Activated CD8-positive, alpha-beta memory T cell treated with anti-CD3 and anti-CD28 coated beads, Interleukin-2, amount 10 ng/mL, durations not matched to agents 7 days and 5 days (primary cell): ENCODE measurements around the gene GLP1R. TPM values are rescaled to one million over a fixed set of nuclear protein-coding genes. Genes with fewer than 3 reads are reported as not detected.

ENCODE experiments used
- ATAC-seq: fragments of 150-1000 bp; cut with Tn5 transposase; one replicate; pipeline ENCODE4 v1.10.0; 2021; ENCODE audit warnings: moderate library complexity
- CTCF ChIA-PET: fragments of 350-600 bp; sonication (Branson Sonifier 250); formaldehyde crosslinking; loops from one replicate; lab custom pipeline; 2021; ENCODE audit warnings: antibody characterized with exemption; lab: Charles Lee
- DNase-seq: peaks from one replicate; pipeline ENCODE4 v3.0.0-alpha.2; 2020
- H3K27ac Mint-ChIP-seq: one replicate; pipeline ENCODE4 v1.8.0; 2021; ENCODE audit warnings: mild to moderate bottlenecking, mixed read lengths
- H3K27me3 Mint-ChIP-seq: one replicate; pipeline ENCODE4 v1.8.0; 2021; ENCODE audit warnings: mixed read lengths
- H3K36me3 Mint-ChIP-seq: one replicate; pipeline ENCODE4 v1.8.0; 2021; ENCODE audit warnings: mild to moderate bottlenecking, mixed read lengths
- H3K4me1 Mint-ChIP-seq: one replicate; pipeline ENCODE4 v1.8.0; 2021; ENCODE audit warnings: mixed read lengths
- H3K4me3 Mint-ChIP-seq: one replicate; pipeline ENCODE4 v1.8.0; 2021; ENCODE audit warnings: mild to moderate bottlenecking, moderate library complexity, mixed read lengths
- H3K9me3 Mint-ChIP-seq: one replicate; pipeline ENCODE4 v1.8.0; 2022; ENCODE audit warnings: low read depth, mixed read lengths
- total RNA-seq, 2 experiments: library from RNA; stranded (reverse); gene quantifications; one replicate each; pipeline ENCODE4 v1.2.3, GENCODE V29; 2021

Gene GLP1R
- total RNA-seq, 2 experiments from 2014 or later = not detected

DNA sequence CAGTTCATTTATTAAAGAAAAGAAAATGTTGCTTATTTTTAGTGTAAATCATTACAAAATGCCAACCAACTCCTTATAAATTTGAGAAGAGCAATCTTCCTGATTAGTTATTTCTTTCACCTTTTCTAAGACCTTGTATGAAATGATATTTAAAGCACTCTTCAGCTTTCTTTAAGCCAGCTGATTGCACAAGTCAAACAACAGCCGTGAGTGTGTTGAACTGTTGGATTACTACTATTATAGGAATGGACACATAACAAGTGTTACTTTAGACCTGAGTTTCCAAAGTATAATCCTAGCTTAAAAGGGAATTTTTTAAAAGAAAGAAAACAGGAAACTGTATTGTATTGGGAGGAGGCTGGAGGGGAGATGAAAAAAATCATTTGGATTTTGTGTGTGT lies 26.8 kb upstream of the GLP1R start:
- Mint-ChIP-seq H3K36me3 (no peaks in the 10 kb centered on the region), H3K27ac (no peak overlapping the region), H3K4me3 (no peak overlapping the region), H3K27me3 (peaks cover 17% of the 10 kb centered on the region), H3K4me1 (peaks cover 6% of the 10 kb centered on the region), H3K9me3 (no peaks in the 10 kb centered on the region)
- no peak for ATAC-seq
- no peak for DNase-seq
- CTCF ChIA-PET = no interaction called here

DNA sequence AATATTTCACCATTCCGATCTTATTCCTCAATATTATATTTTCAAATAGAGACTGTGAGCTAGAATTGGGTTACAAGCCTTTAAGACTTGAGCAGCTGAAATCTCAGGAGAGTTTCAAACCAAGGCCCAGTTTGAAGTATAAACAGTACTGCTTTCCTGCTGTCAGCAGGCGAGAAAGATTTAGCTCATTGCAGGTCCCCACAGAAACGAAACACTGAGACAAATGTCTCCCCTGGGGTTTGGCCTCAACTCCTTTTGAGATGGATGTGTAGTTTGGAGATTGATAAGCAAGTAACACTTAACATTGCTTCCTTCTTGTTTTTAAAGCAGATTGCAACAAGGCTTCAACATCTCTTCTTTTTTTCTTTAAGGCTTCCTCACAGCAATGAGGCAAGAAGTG lies 22.4 kb upstream of the GLP1R start:
- no peaks in the 10 kb centered on the region for H3K9me3 Mint-ChIP-seq
- peaks cover 6% of the 10 kb centered on the region for H3K4me1 Mint-ChIP-seq
- CTCF ChIA-PET = no interaction called here
- H3K36me3 Mint-ChIP-seq = no peaks in the 10 kb centered on the region
- no peak overlapping the region for H3K4me3 Mint-ChIP-seq
- DNase-seq (no peak), ATAC-seq (no peak)
- H3K27me3 Mint-ChIP-seq = peaks cover 39% of the 10 kb centered on the region
- H3K27ac Mint-ChIP-seq = no peak overlapping the region

DNA sequence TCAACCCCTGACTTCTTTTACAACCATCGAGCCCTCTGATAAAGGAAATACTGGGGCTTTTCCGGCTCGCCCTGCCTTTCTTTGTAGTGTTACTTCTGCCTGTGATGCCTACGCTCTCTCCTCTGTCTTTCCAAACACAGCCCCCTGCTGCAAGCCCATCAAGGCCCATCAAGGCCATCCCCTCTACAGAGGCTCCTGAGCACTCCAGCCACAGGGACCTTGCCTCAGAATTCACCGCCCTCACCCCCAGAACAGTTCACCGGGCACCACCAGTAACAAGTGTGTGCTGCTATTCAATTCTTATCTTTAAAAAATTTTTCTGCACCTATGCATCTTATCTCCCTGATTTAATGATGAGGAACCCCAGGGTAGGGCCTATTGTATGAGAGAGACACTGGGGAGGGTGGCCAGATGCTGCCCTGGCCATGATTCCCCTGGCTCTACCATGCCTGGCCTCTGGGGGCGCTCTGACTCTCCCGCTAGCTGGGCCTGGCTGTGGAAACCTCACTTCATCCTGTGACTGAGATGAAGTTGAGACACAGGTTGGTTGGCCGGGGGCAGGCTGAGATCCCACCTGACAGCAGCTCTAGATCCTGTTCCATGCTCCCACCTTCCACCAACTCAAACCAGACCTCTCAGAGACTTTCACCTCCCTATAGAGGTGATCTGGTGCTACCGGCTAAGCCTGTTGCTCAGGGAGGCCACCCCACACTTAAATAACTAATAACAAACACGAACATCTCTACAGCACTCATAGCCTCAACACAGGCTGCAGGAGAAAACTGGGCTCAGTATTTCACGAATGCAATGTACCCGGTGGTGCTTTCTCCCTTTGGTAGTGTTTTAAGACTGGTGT lies 19.2 kb upstream of the GLP1R start:
- ATAC-seq = peak; percentile 79
- no peak overlapping the region for H3K27ac Mint-ChIP-seq
- H3K9me3 Mint-ChIP-seq = no peaks in the 10 kb centered on the region
- H3K4me1 Mint-ChIP-seq = peaks cover 6% of the 10 kb centered on the region
- peaks cover 62% of the 10 kb centered on the region for H3K27me3 Mint-ChIP-seq
- no peaks in the 10 kb centered on the region for H3K36me3 Mint-ChIP-seq
- peak; percentile 60 for DNase-seq
- H3K4me3 Mint-ChIP-seq = no peak overlapping the region
- CTCF ChIA-PET = interaction anchor here (0.6 to 1.9 kb wide), 9 partner anchors 16 to 281 kb away, joined by 3 to 5 read pairs (median 4); partner anchors contain the start of gene GLP1R

DNA sequence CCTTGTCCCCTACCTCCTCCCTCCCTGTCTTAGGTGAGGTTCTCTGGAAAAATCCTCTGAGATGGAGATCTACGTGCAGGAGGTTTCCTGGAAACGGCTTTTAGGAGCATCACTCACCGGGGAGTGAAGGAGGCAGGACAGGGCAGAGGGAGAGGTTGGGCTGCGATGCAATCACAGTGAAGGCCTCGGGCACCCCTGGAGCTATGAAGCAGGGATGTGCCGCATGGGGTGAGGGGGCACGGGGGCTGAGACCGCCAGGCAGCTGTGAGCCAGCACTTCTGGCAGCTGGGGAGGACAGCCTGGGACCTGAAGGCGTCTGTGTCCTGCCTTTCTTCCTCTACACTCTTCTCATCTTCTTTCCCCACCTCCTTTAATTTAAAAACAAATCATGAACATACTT lies 12.9 kb upstream of the GLP1R start:
- Mint-ChIP-seq H3K27me3 (peaks cover 63% of the 10 kb centered on the region), H3K4me3 (no peak overlapping the region), H3K4me1 (peaks cover 2% of the 10 kb centered on the region), H3K27ac (no peak overlapping the region), H3K9me3 (no peaks in the 10 kb centered on the region), H3K36me3 (no peaks in the 10 kb centered on the region)
- no peak for DNase-seq
- CTCF ChIA-PET = interaction anchor here (1.7 kb wide), 1 partner anchor 15 kb away, joined by 4 read pairs; no protein-coding TSS in a partner anchor
- no peak for ATAC-seq

DNA sequence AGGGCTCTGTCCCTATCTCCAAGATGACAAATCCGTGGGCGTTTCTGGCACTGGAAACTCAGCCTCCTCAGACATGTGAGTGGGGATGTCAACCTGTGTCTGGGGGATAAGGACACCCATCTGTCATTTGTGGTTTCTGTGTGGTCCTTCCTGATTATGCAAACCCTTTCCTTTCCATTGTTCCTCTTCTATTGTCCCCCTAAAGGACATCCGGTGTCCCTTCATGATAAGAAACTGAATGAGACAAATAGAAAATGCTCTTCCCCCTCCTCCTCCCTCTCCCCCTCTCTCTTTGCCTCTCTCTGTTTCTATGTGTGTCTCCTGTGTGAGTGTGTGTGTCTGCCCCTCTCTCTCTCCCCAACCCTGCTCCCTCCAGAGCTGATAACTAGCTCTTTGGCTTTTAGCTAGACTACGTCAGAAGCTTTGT lies 11.5 kb upstream of the GLP1R start:
- H3K36me3 Mint-ChIP-seq = no peaks in the 10 kb centered on the region
- no peak overlapping the region for H3K4me3 Mint-ChIP-seq
- no peaks in the 10 kb centered on the region for H3K9me3 Mint-ChIP-seq
- peaks cover 8% of the 10 kb centered on the region for H3K4me1 Mint-ChIP-seq
- ATAC-seq (no peak), DNase-seq (no peak)
- no peak overlapping the region for H3K27ac Mint-ChIP-seq
- CTCF ChIA-PET = interaction anchor here (1.7 kb wide), 1 partner anchor 14 kb away, joined by 4 read pairs; no protein-coding TSS in a partner anchor
- H3K27me3 Mint-ChIP-seq = peaks cover 59% of the 10 kb centered on the region

DNA sequence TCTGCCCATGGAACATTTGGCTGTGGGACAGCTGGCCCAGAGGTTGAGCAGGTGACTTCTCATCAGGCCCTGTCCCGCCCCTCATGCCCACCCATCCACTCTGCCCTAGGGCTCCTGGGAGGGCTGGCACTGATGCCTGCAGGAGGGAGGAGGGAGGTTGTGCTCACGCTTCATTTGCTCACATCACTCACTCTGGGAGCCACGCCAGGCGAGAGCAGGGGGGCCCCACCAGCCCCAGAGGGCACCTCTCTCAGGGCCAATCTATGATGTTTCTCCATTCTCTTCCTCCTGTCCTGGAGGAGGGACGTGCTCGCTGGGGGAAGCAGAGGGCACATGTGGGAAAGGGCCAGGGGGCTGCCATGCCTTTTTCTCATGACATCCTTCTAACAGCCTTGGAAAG lies 10.9 kb upstream of the GLP1R start:
- no peak for ATAC-seq
- H3K9me3 Mint-ChIP-seq = no peaks in the 10 kb centered on the region
- no peaks in the 10 kb centered on the region for H3K36me3 Mint-ChIP-seq
- CTCF ChIA-PET = no interaction called here
- H3K27me3 Mint-ChIP-seq = peaks cover 52% of the 10 kb centered on the region
- H3K4me1 Mint-ChIP-seq = peaks cover 8% of the 10 kb centered on the region
- no peak for DNase-seq
- no peak overlapping the region for H3K27ac Mint-ChIP-seq
- H3K4me3 Mint-ChIP-seq = no peak overlapping the region

DNA sequence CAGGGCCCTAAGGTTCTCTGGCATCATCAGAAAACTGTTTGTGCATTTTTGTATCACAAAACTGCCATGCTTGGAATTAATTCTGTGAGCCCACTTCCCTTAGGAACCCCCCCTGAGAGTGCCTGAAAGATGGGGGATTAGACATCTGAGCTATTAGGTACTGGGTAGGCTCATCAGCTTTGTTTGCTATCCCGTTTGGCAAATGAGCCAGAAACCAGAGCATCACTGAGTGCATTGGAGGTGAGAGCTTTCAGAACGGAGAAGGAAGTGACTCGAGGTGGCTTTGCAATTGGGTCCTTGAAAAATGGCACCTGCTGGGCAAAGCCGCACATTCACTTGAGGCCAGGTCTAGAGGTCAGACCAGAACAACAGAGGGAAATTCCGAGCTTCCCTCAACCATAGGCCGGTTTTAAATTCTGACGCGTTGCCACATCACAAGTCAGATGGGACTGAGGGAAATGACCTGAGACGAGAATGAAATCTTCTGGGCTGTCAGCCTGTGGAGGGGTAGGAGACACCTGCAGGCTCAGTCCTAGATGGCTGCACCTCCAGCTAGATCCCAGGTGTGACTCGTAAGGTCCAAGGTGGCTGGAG lies 8.4 kb upstream of the GLP1R start:
- H3K4me3 Mint-ChIP-seq = no peak overlapping the region
- H3K27ac Mint-ChIP-seq = no peak overlapping the region
- peaks cover 40% of the 10 kb centered on the region for H3K27me3 Mint-ChIP-seq
- CTCF ChIA-PET = interaction anchor here (1.4 kb wide), 1 partner anchor 168 kb away, joined by 4 read pairs; no protein-coding TSS in a partner anchor
- no peaks in the 10 kb centered on the region for H3K36me3 Mint-ChIP-seq
- no peaks in the 10 kb centered on the region for H3K9me3 Mint-ChIP-seq
- H3K4me1 Mint-ChIP-seq = peaks cover 8% of the 10 kb centered on the region
- no peak for ATAC-seq
- no peak for DNase-seq

DNA sequence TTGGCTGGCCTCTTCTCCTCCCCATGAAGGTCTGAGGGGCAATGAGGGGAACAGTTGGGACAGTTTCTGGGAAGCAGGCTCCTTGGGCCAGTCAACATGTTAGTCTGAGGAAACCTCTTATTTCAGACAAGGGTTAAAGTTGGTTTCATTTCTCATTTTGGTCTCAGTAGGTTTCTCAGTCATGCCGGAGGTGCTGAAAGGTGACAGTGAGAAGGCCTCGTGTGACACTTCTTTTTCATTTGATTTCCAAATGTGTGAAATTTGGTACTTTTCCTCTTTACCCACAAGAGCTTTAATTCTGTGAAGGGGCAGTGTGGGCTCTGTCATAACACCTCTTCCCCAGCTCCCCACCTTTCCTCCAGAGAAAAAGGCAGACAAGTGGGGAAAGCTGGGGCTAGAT lies 7.5 kb upstream of the GLP1R start:
- no peaks in the 10 kb centered on the region for H3K36me3 Mint-ChIP-seq
- DNase-seq (no peak), ATAC-seq (no peak)
- no peak overlapping the region for H3K27ac Mint-ChIP-seq
- peaks cover 36% of the 10 kb centered on the region for H3K27me3 Mint-ChIP-seq
- no peaks in the 10 kb centered on the region for H3K9me3 Mint-ChIP-seq
- CTCF ChIA-PET = no interaction called here
- peaks cover 8% of the 10 kb centered on the region for H3K4me1 Mint-ChIP-seq
- no peak overlapping the region for H3K4me3 Mint-ChIP-seq

DNA sequence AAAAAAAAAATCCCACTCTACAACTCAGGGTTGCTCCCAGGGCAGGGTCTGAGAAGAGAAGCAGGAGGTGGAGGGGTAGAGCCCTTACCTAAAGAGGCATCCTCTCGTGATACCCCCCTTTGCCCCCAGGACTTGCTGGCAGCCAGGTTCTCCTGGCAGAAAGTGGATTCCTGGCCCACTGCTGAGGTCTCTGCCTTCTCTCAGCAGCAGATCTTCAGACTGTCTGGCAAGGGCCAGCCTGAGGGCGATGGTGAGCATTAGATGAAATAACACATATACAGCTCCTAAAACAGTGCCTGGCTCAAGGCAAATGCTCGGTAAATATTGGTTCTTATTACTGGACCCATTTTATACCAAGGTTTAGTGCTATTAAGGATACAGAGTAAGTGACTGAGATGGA lies 4.8 kb upstream of the GLP1R start:
- H3K36me3 Mint-ChIP-seq = no peaks in the 10 kb centered on the region
- DNase-seq (no peak), ATAC-seq (no peak)
- peaks cover 9% of the 10 kb centered on the region for H3K4me1 Mint-ChIP-seq
- no peak overlapping the region for H3K27ac Mint-ChIP-seq
- CTCF ChIA-PET = no interaction called here
- no peak overlapping the region for H3K4me3 Mint-ChIP-seq
- H3K9me3 Mint-ChIP-seq = no peaks in the 10 kb centered on the region
- peaks cover 36% of the 10 kb centered on the region for H3K27me3 Mint-ChIP-seq

DNA sequence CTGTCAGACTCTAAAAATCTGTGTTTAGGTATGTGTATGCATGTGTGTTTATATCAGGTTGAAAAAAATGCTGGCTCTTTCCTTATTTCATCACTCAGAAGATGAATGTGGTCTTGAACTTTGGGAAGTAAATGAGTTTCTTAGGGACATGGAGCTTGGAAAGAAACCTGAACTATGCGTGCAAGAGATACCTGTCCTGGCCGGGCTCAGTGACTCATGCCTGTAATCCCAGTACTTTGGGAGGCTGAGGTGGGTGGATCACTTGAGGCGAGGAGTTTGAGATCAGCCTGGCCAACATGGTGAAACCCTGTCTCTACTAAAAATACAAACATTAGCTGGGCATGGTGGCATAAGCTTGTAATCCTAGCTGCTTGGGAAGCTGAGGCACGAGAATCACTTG lies 4.4 kb upstream of the GLP1R start:
- H3K36me3 Mint-ChIP-seq = no peaks in the 10 kb centered on the region
- H3K4me3 Mint-ChIP-seq = no peak overlapping the region
- CTCF ChIA-PET = no interaction called here
- H3K27me3 Mint-ChIP-seq = peaks cover 38% of the 10 kb centered on the region
- no peak overlapping the region for H3K27ac Mint-ChIP-seq
- no peaks in the 10 kb centered on the region for H3K9me3 Mint-ChIP-seq
- ATAC-seq (no peak), DNase-seq (no peak)
- H3K4me1 Mint-ChIP-seq = peaks cover 9% of the 10 kb centered on the region

DNA sequence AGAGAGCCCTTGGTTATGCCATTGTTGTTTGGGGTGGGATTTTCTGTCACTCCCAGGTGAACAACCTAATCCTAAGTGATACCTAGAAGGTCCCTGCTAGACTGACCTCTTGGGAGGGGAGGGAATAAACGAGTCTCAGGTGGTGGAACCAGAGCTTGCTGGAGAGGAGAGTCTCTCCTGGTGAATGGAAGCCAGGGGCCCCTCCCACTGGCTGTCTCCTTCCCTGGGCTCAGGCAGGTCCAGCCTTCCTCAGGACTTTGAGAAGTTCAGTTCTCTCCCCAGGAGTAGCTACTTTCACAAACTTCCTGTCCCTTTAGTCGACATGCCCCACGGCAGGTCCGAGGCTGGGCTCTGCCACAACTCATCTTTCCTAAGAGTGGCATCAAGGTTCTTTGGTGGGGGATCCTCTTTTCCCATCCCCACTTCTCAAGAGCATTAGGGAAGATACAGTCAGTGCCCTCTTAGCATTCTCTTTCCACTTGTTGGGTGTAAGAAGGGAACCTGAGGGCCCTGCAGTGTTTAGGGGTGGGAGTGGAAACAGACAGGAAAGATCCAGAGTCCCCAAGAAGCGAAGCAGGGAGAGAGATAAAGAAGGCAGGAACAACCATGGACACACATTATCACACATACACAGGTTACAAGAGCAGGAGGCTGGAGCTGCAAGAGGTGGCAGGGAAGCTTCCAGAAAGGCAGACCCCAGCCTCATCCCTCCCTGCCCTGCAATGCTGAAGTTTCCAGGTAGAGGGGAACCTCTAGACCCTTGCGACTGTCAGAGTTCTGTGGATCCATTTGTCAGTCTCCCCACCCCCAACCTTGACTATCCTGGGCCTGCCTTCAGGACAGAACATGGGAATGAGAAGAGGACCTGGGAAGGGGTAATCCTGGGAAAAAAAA lies 900 bp upstream of the GLP1R start:
- DNase-seq (no peak), ATAC-seq (no peak)
- Mint-ChIP-seq H3K27ac (no peak overlapping the region), H3K4me1 (peaks cover 23% of the 10 kb centered on the region), H3K36me3 (no peaks in the 10 kb centered on the region), H3K4me3 (no peak overlapping the region), H3K9me3 (no peaks in the 10 kb centered on the region), H3K27me3 (peaks cover 53% of the 10 kb centered on the region)
- CTCF ChIA-PET = interaction anchor here (0.9 kb wide), 1 partner anchor 18 kb away, joined by 3 read pairs; no protein-coding TSS in a partner anchor

DNA sequence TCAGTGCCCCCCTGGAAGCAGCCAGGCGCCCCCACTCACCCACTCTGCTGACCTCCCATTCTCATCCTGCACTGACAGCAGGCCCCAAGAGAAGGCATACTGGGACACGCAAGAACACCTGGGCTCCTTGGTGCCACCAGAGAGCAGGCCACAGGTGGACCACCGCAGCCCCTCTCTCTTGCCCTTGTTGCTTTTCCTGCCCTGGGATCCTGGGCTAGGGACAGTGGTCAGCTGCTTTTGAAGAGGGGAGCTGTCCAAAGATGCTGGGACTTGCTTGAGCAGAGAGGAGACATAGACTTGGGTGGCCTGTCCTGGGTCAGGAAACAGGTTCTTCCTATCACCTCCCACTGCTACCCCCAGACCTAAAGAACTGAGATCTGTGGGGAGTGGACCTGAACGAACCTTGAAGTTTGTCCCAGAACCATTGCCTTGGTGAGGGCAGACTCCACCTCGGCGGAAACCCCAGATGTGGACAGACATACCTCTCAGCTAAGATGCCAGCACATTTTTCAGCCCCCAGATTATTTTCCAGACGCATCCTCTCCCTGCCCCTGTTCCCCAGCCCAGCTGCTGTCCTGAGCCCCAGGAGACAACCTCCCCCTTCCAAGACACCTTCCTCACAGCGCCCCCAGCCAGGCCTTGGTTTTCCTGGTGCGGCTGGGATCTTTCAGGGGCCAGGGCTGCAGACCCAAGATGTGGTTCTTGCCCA lies 1.1 kb downstream of the GLP1R start:
- H3K9me3 Mint-ChIP-seq = no peaks in the 10 kb centered on the region
- ATAC-seq (no peak), DNase-seq (no peak)
- H3K27me3 Mint-ChIP-seq = peaks cover 55% of the 10 kb centered on the region
- no peaks in the 10 kb centered on the region for H3K36me3 Mint-ChIP-seq
- no peak overlapping the region for H3K27ac Mint-ChIP-seq
- peaks cover 23% of the 10 kb centered on the region for H3K4me1 Mint-ChIP-seq
- CTCF ChIA-PET = interaction anchor here (1.0 to 1.7 kb wide), 2 partner anchors 20 to 177 kb away, joined by 3 read pairs; no protein-coding TSS in a partner anchor
- H3K4me3 Mint-ChIP-seq = no peak overlapping the region
